GM12801 (cell line): Measurements from ENCODE around the gene NUP210L.

Experiments used
- TF ChIP-seq, protein P1 (sequence below): IDR thresholded peaks from one replicate; pipeline ENCODE4 v1.5.1; 2011; ENCODE audit warnings: control low read depth; ENCODE audit not compliant: insufficient read length; ENCODE audit errors: extremely low read depth

The NUP210L gene

DNA sequence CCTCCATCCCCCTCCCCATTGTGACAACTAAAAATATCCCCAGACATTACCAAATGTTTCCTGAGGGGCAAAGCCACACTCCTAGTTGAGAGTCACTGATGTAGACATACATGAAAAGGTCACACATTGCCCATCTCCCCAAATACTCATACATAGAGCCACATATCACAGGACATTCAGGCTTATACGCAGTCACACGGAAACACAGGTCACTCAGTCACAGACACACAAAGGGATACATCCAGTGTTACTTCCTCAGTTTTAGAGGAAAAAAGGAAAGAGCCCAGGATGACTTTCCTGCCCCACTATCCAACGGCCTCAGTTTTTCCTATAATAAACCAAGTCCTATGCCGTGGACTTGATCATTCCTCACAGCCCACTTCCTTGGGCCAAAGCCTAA, 193.5 kb downstream of the NUP210L start:
- TF ChIP-seq, protein P1, sequence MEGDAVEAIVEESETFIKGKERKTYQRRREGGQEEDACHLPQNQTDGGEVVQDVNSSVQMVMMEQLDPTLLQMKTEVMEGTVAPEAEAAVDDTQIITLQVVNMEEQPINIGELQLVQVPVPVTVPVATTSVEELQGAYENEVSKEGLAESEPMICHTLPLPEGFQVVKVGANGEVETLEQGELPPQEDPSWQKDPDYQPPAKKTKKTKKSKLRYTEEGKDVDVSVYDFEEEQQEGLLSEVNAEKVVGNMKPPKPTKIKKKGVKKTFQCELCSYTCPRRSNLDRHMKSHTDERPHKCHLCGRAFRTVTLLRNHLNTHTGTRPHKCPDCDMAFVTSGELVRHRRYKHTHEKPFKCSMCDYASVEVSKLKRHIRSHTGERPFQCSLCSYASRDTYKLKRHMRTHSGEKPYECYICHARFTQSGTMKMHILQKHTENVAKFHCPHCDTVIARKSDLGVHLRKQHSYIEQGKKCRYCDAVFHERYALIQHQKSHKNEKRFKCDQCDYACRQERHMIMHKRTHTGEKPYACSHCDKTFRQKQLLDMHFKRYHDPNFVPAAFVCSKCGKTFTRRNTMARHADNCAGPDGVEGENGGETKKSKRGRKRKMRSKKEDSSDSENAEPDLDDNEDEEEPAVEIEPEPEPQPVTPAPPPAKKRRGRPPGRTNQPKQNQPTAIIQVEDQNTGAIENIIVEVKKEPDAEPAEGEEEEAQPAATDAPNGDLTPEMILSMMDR = no peak

DNA sequence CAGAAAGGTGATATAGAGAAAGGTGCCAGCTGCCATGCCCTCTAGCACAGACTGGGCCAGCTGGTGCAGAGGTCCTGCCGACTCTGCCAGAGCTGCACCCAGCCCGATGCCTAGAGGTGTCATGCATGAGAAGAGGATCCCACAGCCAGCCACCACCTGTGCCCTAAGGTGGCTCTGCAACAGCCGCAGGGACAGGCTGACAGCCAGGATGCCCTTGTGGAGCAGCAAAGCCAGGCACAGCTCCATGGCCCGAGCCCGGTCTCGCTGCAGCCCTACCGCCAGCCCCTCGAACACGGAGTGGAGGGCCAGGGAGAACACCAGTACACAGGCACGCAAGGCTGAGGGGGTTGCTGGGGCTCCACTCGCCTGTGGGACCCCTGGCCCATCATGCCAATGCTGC, 194.7 kb downstream of the NUP210L start:
- TF ChIP-seq, protein P1 = no peak

DNA sequence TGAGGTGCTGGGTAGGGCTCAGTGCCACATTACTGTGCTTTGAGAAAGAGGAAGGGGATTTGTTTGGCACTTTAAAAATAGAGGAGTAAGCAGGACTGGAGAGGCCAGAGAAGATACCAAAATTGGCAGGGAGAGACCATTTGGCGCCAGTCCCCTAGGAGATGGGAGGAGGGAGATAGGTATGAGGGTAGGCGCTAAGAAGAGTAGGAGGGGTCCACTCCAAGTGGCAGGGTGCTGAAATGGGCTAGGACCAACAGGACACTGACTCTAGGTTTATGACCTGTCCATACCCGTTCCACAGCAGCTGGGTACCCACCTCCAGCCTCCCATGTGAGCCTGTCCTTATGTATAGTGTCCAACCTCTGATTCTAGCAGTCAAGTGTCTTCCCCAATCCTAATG, 195.4 kb downstream of the NUP210L start:
- TF ChIP-seq, protein P1 = no peak

DNA sequence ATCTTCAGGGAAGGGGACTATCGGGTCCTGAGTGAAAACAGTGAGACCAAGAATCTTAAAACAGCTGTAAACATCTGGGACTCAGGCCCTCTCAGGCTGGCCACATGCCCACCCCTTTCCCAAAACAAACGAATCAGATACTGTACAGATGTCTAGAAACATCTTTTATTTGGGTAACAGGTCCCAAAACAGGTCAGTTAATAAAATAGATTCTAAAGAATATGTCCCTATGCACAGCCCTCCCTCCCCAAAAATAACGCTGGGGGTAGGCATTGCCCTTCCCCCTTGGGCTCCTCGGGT, 196.0 kb downstream of the NUP210L start:
- TF ChIP-seq, protein P1 = no peak

DNA sequence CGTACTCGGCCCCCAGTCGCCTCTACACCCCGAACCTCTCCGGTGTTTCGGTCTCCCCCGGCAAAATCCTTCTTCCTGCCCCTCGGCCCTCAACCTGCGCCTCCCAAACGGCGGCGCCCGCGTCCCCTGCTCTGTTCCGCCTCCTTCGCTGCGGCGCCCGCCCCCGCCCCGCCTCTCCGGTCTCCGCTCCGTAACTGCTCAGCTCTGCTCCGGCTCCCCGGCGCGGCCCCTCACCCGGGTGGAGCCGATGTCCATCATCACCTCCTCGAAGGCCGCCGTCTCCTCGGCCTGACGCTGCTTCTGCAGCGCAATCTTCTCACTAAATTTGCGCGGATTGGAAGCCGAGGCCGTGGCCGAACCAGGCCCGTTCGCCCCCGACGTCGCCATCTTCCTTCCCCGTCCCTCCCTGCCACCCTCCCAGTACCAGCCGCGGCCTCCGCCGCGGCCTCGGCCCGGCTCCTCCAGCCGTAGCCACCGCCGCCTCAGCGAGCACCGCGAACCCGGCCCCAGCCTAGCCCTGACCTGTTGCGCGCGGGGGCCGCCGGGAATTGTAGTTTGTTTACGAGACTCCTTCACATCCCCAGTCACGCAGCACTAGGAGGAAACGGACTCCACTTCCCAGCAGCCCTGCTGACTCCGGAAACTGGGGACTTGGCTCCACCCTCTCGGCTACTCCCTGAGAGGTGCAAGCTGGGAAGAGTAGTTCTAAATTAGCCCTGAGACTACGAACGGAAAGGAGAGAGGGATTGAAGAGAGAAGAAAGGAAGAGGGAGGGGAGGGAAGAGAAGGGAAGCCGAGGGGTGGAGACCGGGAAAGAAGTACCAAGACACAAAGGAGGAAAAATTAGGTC, 196.5 kb downstream of the NUP210L start, which contains the start of gene CRTC2:
Gene CRTC2, minus strand, starts transcription at position 502 of the 850 bp plus-strand sequence. Its CDS starts 115 bp downstream, at position 387.
- TF ChIP-seq, protein P1 = no peak

DNA sequence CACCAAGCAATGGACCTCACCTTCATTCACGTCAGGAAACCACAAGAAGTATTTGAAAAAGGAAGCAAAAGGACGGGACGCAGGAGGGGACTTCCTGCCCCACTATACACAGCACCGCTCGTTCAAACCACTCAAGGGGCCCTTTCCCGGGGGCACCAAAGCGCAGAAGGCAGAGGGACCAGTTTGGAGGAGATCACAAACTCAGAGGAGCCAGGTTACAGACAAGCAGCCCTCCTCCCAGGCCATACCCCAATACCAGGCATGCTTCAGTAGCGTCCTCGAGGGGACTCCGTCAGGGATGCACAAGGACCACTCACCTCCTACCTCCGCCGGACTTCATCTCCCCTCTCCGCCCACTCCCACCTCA, 197.1 kb downstream of the NUP210L start:
- TF ChIP-seq, protein P1 = no peak

DNA sequence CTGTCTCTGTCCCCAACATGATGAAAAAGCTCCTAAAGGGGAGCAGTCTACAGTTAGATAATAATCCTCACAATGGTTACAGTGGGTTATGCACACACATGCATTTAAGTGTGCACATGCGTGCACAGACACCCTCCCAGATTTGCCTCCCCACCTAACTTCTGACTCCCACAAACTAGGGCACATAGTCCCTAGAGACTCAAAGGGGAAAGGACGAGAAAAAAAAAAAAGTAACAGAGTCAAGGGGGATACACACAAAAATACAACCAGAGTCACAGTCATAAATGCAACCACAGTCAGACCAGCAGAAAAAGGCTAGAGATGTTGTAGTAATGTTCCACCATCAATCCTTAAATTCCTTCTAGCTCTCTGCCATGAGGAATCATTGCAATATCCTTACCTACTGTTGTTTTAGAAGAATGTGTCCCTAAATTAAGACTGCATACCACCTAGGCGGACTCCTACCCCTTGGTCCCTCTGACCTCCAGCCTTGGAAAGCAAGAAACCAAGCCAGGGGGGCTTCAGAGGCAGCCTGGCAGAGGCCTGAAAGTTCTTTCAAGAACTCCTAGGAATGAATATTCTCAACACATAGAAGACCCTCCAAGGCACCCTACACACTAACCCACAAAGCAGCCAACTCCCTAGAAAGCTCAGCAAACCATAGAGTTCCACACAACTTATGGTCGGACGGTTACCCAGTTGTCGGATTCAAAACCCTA, 197.7 kb downstream of the NUP210L start:
- TF ChIP-seq, protein P1 = no peak
